GM18519 (cell line): ENCODE results near the gene ZNF574.

Experiments used
- ATAC-seq: cut with Tn5 transposase; IDR thresholded peaks from one replicate; pipeline ENCODE4 v1.9.1; 2021; ENCODE audit warnings: mild to moderate bottlenecking, moderate library complexity; ENCODE audit not compliant: unreplicated experiment, low FRiP score

The ZNF574 gene

GRCh38 chr19:42122691-42123607 is 47.0 kb downstream of the ZNF574 start:
- ATAC-seq, result no peak

GRCh38 chr19:42123765-42124164 is 47.8 kb downstream of the ZNF574 start:
- ATAC-seq, result no peak

- no peak for ATAC-seq
Measured at GRCh38 chr19:42124386-42124901, 48.5 kb downstream of the ZNF574 start.

- ATAC-seq, result no peak
Measured at GRCh38 chr19:42125536-42125935, 49.6 kb downstream of the ZNF574 start.

- no peak for ATAC-seq
Measured at GRCh38 chr19:42126574-42126973, 50.6 kb downstream of the ZNF574 start.

GRCh38 chr19:42129399-42130253 is 53.7 kb downstream of the ZNF574 start:
- no peak for ATAC-seq

GRCh38 chr19:42130254-42130573 is 54.2 kb downstream of the ZNF574 start:
- no peak for ATAC-seq
